Right forelimb (tissue), 1 donor: ENCODE results near the gene TRIM24.
"Not testable (repeated sequence)": the region's sequence is repeated elsewhere in the genome, so short reads cannot be mapped to it uniquely, and the experiment has no call there.

Source experiments
- DNase-seq: peaks from one replicate; pipeline ENCODE4 v3.0.0-alpha.2; 2018

Gene TRIM24

GRCh38 chr7:138460649-138461607 is 869 bp downstream of the TRIM24 start:
- DNase-seq = peak; percentile 72

GRCh38 chr7:138463291-138463618 is 3.2 kb downstream of the TRIM24 start:
- DNase-seq = not testable (repeated sequence)

- DNase-seq = no peak
These were observed 5.0 kb downstream of the TRIM24 start for GRCh38 chr7:138465046-138465445.

- not testable (repeated sequence) for DNase-seq
These were observed 6.2 kb downstream of the TRIM24 start for GRCh38 chr7:138466069-138466756.

GRCh38 chr7:138468244-138469123 is 8.4 kb downstream of the TRIM24 start:
- no peak for DNase-seq

- no peak for DNase-seq
These were observed 10.5 kb downstream of the TRIM24 start for GRCh38 chr7:138470391-138471157.

- DNase-seq = no peak
These were observed 12.4 kb downstream of the TRIM24 start for GRCh38 chr7:138472292-138473079.

- no peak for DNase-seq
These were observed 15.3 kb downstream of the TRIM24 start for GRCh38 chr7:138475377-138475776.

- no peak for DNase-seq
These were observed 17.1 kb downstream of the TRIM24 start for GRCh38 chr7:138477081-138477578.

GRCh38 chr7:138477581-138477980 is 17.5 kb downstream of the TRIM24 start:
- no peak for DNase-seq

GRCh38 chr7:138478499-138478908 is 18.4 kb downstream of the TRIM24 start:
- DNase-seq = no peak

- no peak for DNase-seq
These were observed 20.5 kb downstream of the TRIM24 start for GRCh38 chr7:138480527-138480926.

GRCh38 chr7:138481447-138482380 is 21.7 kb downstream of the TRIM24 start:
- DNase-seq = no peak

- no peak for DNase-seq
These were observed 23.5 kb downstream of the TRIM24 start for GRCh38 chr7:138483531-138483930.

- not testable (repeated sequence) for DNase-seq
These were observed 25.4 kb downstream of the TRIM24 start for GRCh38 chr7:138485508-138485907.

GRCh38 chr7:138489139-138489538 is 29.1 kb downstream of the TRIM24 start:
- not testable (repeated sequence) for DNase-seq

GRCh38 chr7:138491612-138492386 is 31.7 kb downstream of the TRIM24 start:
- no peak for DNase-seq

- no peak for DNase-seq
These were observed 32.4 kb downstream of the TRIM24 start for GRCh38 chr7:138492423-138492822.

- no peak for DNase-seq
These were observed 33.5 kb downstream of the TRIM24 start for GRCh38 chr7:138493535-138493934.
